HG02678 (cell line): ENCODE data around the gene PAX4.
"Not testable (repeated sequence)": the region's sequence is repeated elsewhere in the genome, so short reads cannot be mapped to it uniquely, and the experiment has no call there.

Source experiments
- ATAC-seq: cut with Tn5 transposase; IDR thresholded peaks from one replicate; pipeline ENCODE4 v1.9.1; 2021; ENCODE audit warnings: mild to moderate bottlenecking, moderate library complexity; ENCODE audit not compliant: unreplicated experiment

PAX4 gene

GRCh38 chr7:127586346-127586745 lies 31.6 kb downstream of the PAX4 start:
- ATAC-seq = no peak

GRCh38 chr7:127585044-127585953 lies 32.6 kb downstream of the PAX4 start, which contains the start of gene GCC1:
Gene GCC1, minus strand, starts transcription at chr7:127585596. Its CDS starts 414 bp downstream, at chr7:127585182.
- ATAC-seq = peak; percentile 79

- ATAC-seq = no peak
Observed at GRCh38 chr7:127584648-127585043, 33.3 kb downstream of the PAX4 start.

DNA sequence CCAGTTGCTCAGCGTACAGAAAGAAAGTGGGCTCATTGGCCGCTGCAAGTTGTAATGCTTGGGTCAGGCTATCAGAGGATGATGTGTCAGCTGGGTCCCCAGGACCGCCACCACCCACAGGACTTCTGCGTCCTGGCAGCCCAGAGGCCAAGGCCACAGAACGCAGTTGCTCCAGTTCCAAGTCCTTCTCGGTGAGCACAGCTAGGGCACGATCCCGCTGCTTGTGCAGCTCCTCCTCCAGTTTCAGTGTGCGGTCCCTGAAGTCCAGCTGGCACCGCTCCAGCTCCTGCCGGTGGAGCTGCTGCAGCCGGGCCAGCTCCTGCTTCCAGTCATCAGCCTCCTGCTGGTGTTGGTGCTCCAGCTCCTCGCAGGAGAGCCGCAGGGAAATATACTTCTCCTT lies 35.6 kb downstream of the PAX4 start:
- no peak for ATAC-seq

- no peak for ATAC-seq
Observed at GRCh38 chr7:127581716-127582115, 36.2 kb downstream of the PAX4 start.

GRCh38 chr7:127580612-127581011 lies 37.3 kb downstream of the PAX4 start:
- no peak for ATAC-seq

- no peak for ATAC-seq
Observed at GRCh38 chr7:127578711-127579275, 39.1 kb downstream of the PAX4 start.

- ATAC-seq = no peak
Observed at GRCh38 chr7:127578036-127578684, 39.8 kb downstream of the PAX4 start.

DNA sequence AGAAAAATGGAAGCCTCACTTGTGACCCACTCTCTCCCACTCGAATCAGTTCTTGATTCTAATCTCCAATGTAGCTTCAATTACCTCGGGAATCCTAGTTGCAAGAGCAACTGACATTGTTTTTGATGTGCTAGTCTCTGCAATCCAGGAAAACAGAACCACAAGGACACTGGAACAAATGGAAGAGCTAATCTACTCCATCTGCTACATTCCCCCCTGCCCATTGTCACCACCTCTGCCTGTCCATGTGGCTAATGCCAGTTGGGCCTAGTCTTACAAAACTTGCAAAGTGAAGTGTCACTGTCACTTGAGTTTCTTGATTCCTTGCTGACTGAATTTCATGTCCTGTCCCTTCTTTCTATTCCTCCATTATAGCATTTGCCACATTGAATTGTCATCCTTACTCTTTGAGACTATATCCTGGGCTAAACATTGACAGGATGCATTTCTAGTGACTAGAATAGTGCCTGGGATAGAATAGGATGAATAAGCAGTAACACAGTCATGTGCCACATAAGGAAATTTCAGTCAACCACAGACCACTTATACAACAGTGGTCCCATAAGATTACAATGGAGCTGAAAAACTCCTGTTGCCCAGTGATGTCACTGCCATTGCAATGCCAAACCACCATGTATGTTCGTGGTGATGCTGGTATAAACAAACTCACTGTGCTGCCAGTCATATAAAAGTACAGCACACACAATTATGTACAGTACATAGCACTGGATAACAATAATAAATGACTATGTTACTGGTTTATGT lies 46.0 kb downstream of the PAX4 start:
- ATAC-seq = no peak

DNA sequence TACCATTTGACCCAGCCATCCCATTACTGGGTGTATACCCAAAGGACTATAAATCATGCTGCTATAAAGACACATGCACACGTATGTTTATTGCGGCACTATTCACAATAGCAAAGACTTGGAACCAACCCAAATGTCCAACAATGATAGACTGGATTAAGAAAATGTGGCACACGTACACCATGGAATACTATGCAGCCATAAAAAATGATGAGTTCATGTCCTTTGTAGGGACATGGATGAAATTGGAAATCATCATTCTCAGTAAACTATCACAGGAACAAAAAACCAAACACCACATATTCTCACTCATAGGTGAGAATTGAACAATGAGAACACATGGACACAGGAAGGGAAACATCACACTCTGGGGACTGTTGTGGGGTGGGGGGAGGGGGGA lies 49.9 kb downstream of the PAX4 start:
- not testable (repeated sequence) for ATAC-seq

DNA sequence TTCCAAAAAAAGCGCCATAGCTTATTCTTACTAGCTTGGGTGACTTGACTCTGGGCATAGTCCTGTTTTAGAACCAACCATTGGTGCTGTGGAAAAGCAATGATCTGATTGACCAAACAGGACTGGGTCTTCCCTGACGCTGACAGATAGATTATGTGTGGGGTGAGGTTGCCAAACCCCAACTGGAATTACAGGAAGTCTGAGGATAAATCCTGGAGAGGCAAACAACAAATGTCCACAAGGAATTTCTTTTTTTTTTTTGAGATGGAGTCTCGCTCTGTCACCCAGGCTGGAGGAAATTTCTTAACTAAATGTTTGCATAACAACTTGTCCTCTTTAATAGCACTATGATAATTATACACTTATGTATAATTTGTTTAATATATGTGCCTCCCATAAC lies 51.7 kb downstream of the PAX4 start:
- no peak for ATAC-seq
